HepG2 (cell line): Measurements from ENCODE around the gene C2orf92. TPM values are rescaled to one million over a fixed set of nuclear protein-coding genes. Genes with fewer than 3 reads are reported as not detected.

Source experiments
- ADNP ChIP-seq: sonication (generic); formaldehyde crosslinking; IDR thresholded peaks from 2 replicates; pipeline ENCODE4 v1.4.0; 2020; ENCODE audit warnings: missing genetic modification reagents
- AGO2 ChIP-seq: fragments of 200-400 bp; formaldehyde crosslinking; optimal IDR thresholded peaks from 2 replicates; pipeline ENCODE3; 2017; ENCODE audit warnings: mild to moderate bottlenecking, low read depth, low read length, moderate library complexity
- KAT2B ChIP-seq: fragments of 150-350 bp; IDR thresholded peaks from 2 replicates; pipeline ENCODE4 v1.6.1; 2014; ENCODE audit warnings: low read depth, low read length, borderline replicate concordance
- NR2F1 ChIP-seq, 2 experiments: fragments of 450-650 bp in 1 of 2; formaldehyde crosslinking in 1 of 2; IDR thresholded peaks; 2 replicates each; pipeline versions ENCODE4 v1.5.0 to v1.6.1; 2016 to 2020; ENCODE audit warnings: mild to moderate bottlenecking in 1 of 2, missing compliant biosample characterization in 1 of 2, missing genetic modification reagents in 1 of 2, moderate library complexity in 1 of 2
- RBFOX2 ChIP-seq: fragments of 200-400 bp; formaldehyde crosslinking; IDR thresholded peaks from 2 replicates; pipeline ENCODE4 v1.6.1; 2017; ENCODE audit warnings: low read depth, mild to moderate bottlenecking, low read length
- ZFP91 ChIP-seq: sonication (generic); formaldehyde crosslinking; IDR thresholded peaks from 2 replicates; pipeline ENCODE4 v1.9.0; 2022; ENCODE audit warnings: missing genetic modification reagents, mild to moderate bottlenecking, borderline replicate concordance
- ZNF160 ChIP-seq: sonication (generic); formaldehyde crosslinking; IDR thresholded peaks from 2 replicates; pipeline ENCODE4 v1.8.0; 2022; ENCODE audit warnings: mild to moderate bottlenecking, inconsistent platforms, missing genetic modification reagents
- ZNF768 ChIP-seq: sonication (generic); formaldehyde crosslinking; IDR thresholded peaks from 2 replicates; pipeline ENCODE4 v1.4.0; 2020; ENCODE audit warnings: missing genetic modification reagents
- polyA plus RNA-seq, 8 experiments: library from polyadenylated mRNA; depleted of rRNA in 3 of 8; stranded (reverse) in 7 of 8; unstranded in 1 of 8; fragments of >200 nt; fragmentation: Illumina TruSeq in 4 of 8; extraction: Trizol in 4 of 8; gene quantifications; 2 replicates each; pipeline versions ENCODE4 v1.2.1 to v1.2.3, GENCODE V29; 2011 to 2016; ENCODE audit warnings: low read depth in 4 of 8, missing spikeins in 1 of 8, mixed read lengths in 1 of 8; ENCODE audit not compliant: insufficient read depth in 1 of 8
- total RNA-seq, 5 experiments: library from RNA; depleted of rRNA; stranded (reverse); fragments of >200 nt; fragmentation: Illumina TruSeq; extraction: Trizol; gene quantifications; 2 replicates each; pipeline ENCODE4 v1.2.3, GENCODE V29; 2016; ENCODE audit warnings: low read depth in 1 of 5
- TF ChIP-seq, protein P1 (sequence below): sonication (generic); formaldehyde crosslinking; IDR thresholded peaks from 2 replicates; pipeline ENCODE4 v1.5.0; 2020; ENCODE audit warnings: mild to moderate bottlenecking, missing genetic modification reagents

C2orf92 gene
- total and polyA plus RNA-seq, 2 of the 13 experiments (the other 11 are each of a cell fraction or from before 2014, with no cell fraction given) = 4.9 to 5.0 TPM

DNA sequence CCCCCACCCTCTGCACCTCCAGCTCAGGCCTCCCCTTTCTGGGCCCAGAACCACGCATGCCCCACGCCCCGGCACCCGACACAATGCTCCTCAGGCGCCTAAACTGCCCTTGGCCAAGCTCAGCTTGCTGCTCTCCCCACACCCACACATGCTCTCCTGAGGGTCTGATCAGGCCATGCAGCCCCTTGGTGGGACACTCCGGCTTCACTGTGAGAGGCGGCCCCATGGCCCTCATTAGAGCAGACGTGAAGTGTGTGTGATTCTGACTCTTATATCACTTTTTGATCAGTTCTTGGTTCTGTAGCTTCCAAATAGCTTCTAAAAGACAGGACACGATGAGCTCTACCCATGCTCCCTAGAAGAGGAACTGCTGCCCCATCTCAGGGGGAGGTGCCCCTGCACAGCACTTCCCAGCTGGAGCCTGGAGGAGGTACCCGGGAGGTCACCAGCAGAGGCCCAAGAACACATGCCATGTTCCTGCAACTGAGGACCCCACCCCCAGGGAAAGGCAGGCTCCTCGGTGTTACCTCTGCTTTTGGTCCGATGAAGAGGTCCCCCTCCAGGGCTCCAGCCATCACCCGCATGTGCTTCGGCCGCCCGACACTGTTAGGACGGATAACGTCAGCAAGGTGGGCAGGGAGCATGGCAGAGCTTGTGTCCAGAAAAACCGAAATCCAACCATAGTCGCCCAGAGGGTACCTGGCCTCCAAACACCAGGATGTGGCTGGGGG lies 9.3 kb upstream of the C2orf92 start (continued):
- TF ChIP-seq ZFP91 (CRISPR knock-in tag) (0 out of 2 replicates have a peak, but pooled peaks have one; percentile 17), KAT2B (no peak), ZNF160 (CRISPR knock-in tag) (no peak), RBFOX2 (peak; percentile 9; the same call in 1 of the 2 replicates), ADNP (CRISPR knock-in tag) (no peak), AGO2 (peak; percentile 77), ZNF768 (peak; percentile 12; the same call in 1 of the 2 replicates), NR2F1 (CRISPR knock-in tag; IDR thresholded peaks at IDR 0.05) (no peak)
- TF ChIP-seq, protein P1, sequence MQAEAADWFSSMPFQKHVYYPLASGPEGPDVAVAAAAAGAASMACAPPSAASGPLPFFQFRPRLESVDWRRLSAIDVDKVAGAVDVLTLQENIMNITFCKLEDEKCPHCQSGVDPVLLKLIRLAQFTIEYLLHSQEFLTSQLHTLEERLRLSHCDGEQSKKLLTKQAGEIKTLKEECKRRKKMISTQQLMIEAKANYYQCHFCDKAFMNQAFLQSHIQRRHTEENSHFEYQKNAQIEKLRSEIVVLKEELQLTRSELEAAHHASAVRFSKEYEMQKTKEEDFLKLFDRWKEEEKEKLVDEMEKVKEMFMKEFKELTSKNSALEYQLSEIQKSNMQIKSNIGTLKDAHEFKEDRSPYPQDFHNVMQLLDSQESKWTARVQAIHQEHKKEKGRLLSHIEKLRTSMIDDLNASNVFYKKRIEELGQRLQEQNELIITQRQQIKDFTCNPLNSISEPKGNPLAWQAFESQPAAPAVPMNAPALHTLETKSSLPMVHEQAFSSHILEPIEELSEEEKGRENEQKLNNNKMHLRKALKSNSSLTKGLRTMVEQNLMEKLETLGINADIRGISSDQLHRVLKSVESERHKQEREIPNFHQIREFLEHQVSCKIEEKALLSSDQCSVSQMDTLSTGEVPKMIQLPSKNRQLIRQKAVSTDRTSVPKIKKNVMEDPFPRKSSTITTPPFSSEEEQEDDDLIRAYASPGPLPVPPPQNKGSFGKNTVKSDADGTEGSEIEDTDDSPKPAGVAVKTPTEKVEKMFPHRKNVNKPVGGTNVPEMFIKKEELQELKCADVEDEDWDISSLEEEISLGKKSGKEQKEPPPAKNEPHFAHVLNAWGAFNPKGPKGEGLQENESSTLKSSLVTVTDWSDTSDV (CRISPR knock-in tag) = peak; percentile 31; the same call in 1 of the 2 replicates
- TF ChIP-seq, all 625 proteins: peak for 5
